NCI-H446 treated with DMSO at 0.1 percent for 48 hours (cell line): Measurements from ENCODE around the gene H6PD.

ENCODE experiments used
- DNase-seq: peaks from one replicate; lab custom pipeline; 2025; lab: John Stamatoyannopoulos, UW

The H6PD gene

GRCh38 chr1:9234223-9235095 is at the start of gene H6PD:
TSS of gene H6PD (plus strand) at chr1:9234774. CDS start at chr1:9244935, 10,161 bp downstream.
- peak; percentile 42 for DNase-seq

GRCh38 chr1:9186082-9186859 is 48.3 kb upstream of the H6PD start:
- no peak for DNase-seq

GRCh38 chr1:9187004-9187403 is 47.6 kb upstream of the H6PD start:
- no peak for DNase-seq

GRCh38 chr1:9190234-9190633 is 44.3 kb upstream of the H6PD start:
- DNase-seq: no peak

- DNase-seq: no peak
Measured at GRCh38 chr1:9191231-9191630, 43.3 kb upstream of the H6PD start.

GRCh38 chr1:9192578-9193232 is 41.9 kb upstream of the H6PD start:
- DNase-seq: no peak

GRCh38 chr1:9193233-9193625 is 41.3 kb upstream of the H6PD start:
- DNase-seq: no peak

- no peak for DNase-seq
Measured at GRCh38 chr1:9194024-9194423, 40.5 kb upstream of the H6PD start.

- DNase-seq: no peak
Measured at GRCh38 chr1:9195651-9196050, 38.9 kb upstream of the H6PD start.

GRCh38 chr1:9196129-9197040 is 38.2 kb upstream of the H6PD start:
- peak; percentile 42 for DNase-seq

GRCh38 chr1:9197186-9198099 is 37.1 kb upstream of the H6PD start:
- no peak for DNase-seq

- DNase-seq: no peak
Measured at GRCh38 chr1:9198538-9199361, 35.8 kb upstream of the H6PD start.

- DNase-seq: no peak
Measured at GRCh38 chr1:9200441-9200840, 34.1 kb upstream of the H6PD start.

- DNase-seq: no peak
Measured at GRCh38 chr1:9201401-9202239, 33.0 kb upstream of the H6PD start.

GRCh38 chr1:9202240-9202870 is 32.2 kb upstream of the H6PD start:
- no peak for DNase-seq

- DNase-seq: no peak
Measured at GRCh38 chr1:9203511-9203982, 31.0 kb upstream of the H6PD start.

GRCh38 chr1:9204156-9204720 is 30.3 kb upstream of the H6PD start:
- DNase-seq: no peak

GRCh38 chr1:9207086-9207485 is 27.5 kb upstream of the H6PD start:
- DNase-seq: no peak
